NCI-H146 treated with DMSO at 0.1 percent for 48 hours (cell line): ENCODE data around the gene MGMT.

ENCODE experiments used
- DNase-seq: peaks from one replicate; lab custom pipeline; 2025; ENCODE audit not compliant: unreplicated experiment; lab: John Stamatoyannopoulos, UW

The MGMT gene

GRCh38 chr10:129814681-129815646 lies 347.9 kb downstream of the MGMT start:
- no peak for DNase-seq

- DNase-seq, result no peak
Measured at GRCh38 chr10:129815898-129816655, 349.0 kb downstream of the MGMT start.

- DNase-seq, result no peak
Measured at GRCh38 chr10:129816656-129817045, 349.6 kb downstream of the MGMT start.
